ENCODE measurements around the gene PIANP. TPM values are rescaled to one million over a fixed set of nuclear protein-coding genes. Genes with fewer than 3 reads are reported as not detected.

PIANP gene
- total and polyA plus RNA-seq, 10 of the 15 experiments (the other 5 are each of a cell fraction or from before 2014, with no cell fraction given), result 0.08 to 0.12 (median 0.08) TPM; not detected in 7

- TF ChIP-seq CUX1 (IDR thresholded peaks at IDR 0.05; ENCODE audit: insufficient replicate concordance, low read depth, low read length), result no peak
- TF ChIP-seq HDAC2 (IDR thresholded peaks at IDR 0.05), result no peak
- TF ChIP-seq MLLT1 (IDR thresholded peaks at IDR 0.05), result no peak
- TF ChIP-seq, protein P1, sequence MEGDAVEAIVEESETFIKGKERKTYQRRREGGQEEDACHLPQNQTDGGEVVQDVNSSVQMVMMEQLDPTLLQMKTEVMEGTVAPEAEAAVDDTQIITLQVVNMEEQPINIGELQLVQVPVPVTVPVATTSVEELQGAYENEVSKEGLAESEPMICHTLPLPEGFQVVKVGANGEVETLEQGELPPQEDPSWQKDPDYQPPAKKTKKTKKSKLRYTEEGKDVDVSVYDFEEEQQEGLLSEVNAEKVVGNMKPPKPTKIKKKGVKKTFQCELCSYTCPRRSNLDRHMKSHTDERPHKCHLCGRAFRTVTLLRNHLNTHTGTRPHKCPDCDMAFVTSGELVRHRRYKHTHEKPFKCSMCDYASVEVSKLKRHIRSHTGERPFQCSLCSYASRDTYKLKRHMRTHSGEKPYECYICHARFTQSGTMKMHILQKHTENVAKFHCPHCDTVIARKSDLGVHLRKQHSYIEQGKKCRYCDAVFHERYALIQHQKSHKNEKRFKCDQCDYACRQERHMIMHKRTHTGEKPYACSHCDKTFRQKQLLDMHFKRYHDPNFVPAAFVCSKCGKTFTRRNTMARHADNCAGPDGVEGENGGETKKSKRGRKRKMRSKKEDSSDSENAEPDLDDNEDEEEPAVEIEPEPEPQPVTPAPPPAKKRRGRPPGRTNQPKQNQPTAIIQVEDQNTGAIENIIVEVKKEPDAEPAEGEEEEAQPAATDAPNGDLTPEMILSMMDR (IDR thresholded peaks at IDR 0.05 in 2 of 3, conservative IDR thresholded peaks at IDR 0.05 in 1 of 3; ENCODE audit: control insufficient read depth in 2 of 3, extremely low read depth in 1 of 3, insufficient read depth in 1 of 3, low read depth in 3 of 3, low read length in 3 of 3), result no peak
- TF ChIP-seq NFIC (IDR thresholded peaks at IDR 0.05; ENCODE audit: low read depth, low read length), result no peak
Measured at GRCh38 chr12:6748761-6749160, 48.1 kb upstream of the PIANP start (continued).
